ENCODE results near the gene MYL2. TPM values are rescaled to one million over a fixed set of nuclear protein-coding genes. Genes with fewer than 3 reads are reported as not detected.

Gene MYL2
- total and polyA plus RNA-seq, 2 experiments from 2014 or later: not detected

DNA sequence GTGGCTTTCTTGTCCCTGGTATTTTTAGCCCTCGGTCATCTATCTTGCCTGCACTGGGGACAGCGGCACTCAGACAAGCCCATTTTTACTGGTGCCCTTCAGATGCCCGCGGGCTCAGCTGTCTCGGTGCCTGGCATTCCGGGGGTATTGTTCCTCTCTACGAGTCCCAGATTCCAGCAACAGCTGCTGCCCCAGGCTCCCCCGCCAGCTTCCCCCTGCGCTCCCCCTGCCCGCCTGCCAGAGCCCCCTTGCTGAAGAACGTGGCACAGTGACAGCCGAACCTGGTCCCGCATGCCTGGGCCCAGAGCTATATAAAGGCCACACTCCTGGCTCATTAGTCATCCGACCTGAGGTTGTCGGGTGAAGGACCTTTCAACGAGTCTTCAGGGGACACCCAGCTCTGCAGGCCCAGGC is 10.9 kb upstream of the MYL2 start (continued):
- TF ChIP-seq STAT1 (IDR thresholded peaks at IDR 0.05; ENCODE audit: unreplicated experiment): no peak
- TF ChIP-seq EZH2 (IDR thresholded peaks at IDR 0.05; ENCODE audit: low read depth, unreplicated experiment): no peak
- no peak for TF ChIP-seq REST (IDR thresholded peaks at IDR 0.05; ENCODE audit: unreplicated experiment)

- no peak overlapping the region for H3K4me2 ChIP-seq
- no peaks in the 10 kb centered on the region for H3K27me3 ChIP-seq (ENCODE audit: insufficient read depth)
- H3F3A ChIP-seq (replicated peaks; ENCODE audit: low read depth): no peaks in the 10 kb centered on the region
- no peaks in the 10 kb centered on the region for H4K20me1 ChIP-seq (replicated peaks; ENCODE audit: insufficient read depth)
- Mint-ChIP-seq H3K36me3 (ENCODE audit: low read depth) (peaks cover 6% of the 10 kb centered on the region; the same call in 1 of the 3 replicates), H3K4me3 (no peak overlapping the region), H3K4me1 (peaks cover 23% of the 10 kb centered on the region), H3K27me3 (ENCODE audit: insufficient read depth, low read depth, poor library complexity) (peaks cover 11% of the 10 kb centered on the region), H3K27ac (no peak overlapping the region), H3K9me3 (peaks cover 5% of the 10 kb centered on the region; the same call in 2 of the 3 replicates)
- DNase-seq (ENCODE audit: low spot score): no peak
- 0 out of 2 replicates have a peak, but pooled peaks cover 5% of the 10 kb centered on the region for H3K9me2 ChIP-seq (ENCODE audit: insufficient read depth)
- no peaks in the 10 kb centered on the region for H3K79me2 ChIP-seq (replicated peaks; ENCODE audit: insufficient read depth)
- ATAC-seq: no peak
- H3K36me3 ChIP-seq (ENCODE audit: insufficient read depth): no peaks in the 10 kb centered on the region
- no peak overlapping the region for H3K4me3 ChIP-seq
- peaks cover 1% of the 10 kb centered on the region for H3K4me1 ChIP-seq (ENCODE audit: insufficient read depth)
- H3K27ac ChIP-seq (ENCODE audit: low read depth): no peak overlapping the region
- H2AFZ ChIP-seq: no peak overlapping the region
- no peak for TF ChIP-seq JUNB (IDR thresholded peaks at IDR 0.05; ENCODE audit: unreplicated experiment)
- TF ChIP-seq REST (IDR thresholded peaks at IDR 0.05; ENCODE audit: unreplicated experiment): no peak
- TF ChIP-seq, protein P1, sequence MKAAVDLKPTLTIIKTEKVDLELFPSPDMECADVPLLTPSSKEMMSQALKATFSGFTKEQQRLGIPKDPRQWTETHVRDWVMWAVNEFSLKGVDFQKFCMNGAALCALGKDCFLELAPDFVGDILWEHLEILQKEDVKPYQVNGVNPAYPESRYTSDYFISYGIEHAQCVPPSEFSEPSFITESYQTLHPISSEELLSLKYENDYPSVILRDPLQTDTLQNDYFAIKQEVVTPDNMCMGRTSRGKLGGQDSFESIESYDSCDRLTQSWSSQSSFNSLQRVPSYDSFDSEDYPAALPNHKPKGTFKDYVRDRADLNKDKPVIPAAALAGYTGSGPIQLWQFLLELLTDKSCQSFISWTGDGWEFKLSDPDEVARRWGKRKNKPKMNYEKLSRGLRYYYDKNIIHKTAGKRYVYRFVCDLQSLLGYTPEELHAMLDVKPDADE (IDR thresholded peaks at IDR 0.05): no peak
- TF ChIP-seq, protein P2, sequence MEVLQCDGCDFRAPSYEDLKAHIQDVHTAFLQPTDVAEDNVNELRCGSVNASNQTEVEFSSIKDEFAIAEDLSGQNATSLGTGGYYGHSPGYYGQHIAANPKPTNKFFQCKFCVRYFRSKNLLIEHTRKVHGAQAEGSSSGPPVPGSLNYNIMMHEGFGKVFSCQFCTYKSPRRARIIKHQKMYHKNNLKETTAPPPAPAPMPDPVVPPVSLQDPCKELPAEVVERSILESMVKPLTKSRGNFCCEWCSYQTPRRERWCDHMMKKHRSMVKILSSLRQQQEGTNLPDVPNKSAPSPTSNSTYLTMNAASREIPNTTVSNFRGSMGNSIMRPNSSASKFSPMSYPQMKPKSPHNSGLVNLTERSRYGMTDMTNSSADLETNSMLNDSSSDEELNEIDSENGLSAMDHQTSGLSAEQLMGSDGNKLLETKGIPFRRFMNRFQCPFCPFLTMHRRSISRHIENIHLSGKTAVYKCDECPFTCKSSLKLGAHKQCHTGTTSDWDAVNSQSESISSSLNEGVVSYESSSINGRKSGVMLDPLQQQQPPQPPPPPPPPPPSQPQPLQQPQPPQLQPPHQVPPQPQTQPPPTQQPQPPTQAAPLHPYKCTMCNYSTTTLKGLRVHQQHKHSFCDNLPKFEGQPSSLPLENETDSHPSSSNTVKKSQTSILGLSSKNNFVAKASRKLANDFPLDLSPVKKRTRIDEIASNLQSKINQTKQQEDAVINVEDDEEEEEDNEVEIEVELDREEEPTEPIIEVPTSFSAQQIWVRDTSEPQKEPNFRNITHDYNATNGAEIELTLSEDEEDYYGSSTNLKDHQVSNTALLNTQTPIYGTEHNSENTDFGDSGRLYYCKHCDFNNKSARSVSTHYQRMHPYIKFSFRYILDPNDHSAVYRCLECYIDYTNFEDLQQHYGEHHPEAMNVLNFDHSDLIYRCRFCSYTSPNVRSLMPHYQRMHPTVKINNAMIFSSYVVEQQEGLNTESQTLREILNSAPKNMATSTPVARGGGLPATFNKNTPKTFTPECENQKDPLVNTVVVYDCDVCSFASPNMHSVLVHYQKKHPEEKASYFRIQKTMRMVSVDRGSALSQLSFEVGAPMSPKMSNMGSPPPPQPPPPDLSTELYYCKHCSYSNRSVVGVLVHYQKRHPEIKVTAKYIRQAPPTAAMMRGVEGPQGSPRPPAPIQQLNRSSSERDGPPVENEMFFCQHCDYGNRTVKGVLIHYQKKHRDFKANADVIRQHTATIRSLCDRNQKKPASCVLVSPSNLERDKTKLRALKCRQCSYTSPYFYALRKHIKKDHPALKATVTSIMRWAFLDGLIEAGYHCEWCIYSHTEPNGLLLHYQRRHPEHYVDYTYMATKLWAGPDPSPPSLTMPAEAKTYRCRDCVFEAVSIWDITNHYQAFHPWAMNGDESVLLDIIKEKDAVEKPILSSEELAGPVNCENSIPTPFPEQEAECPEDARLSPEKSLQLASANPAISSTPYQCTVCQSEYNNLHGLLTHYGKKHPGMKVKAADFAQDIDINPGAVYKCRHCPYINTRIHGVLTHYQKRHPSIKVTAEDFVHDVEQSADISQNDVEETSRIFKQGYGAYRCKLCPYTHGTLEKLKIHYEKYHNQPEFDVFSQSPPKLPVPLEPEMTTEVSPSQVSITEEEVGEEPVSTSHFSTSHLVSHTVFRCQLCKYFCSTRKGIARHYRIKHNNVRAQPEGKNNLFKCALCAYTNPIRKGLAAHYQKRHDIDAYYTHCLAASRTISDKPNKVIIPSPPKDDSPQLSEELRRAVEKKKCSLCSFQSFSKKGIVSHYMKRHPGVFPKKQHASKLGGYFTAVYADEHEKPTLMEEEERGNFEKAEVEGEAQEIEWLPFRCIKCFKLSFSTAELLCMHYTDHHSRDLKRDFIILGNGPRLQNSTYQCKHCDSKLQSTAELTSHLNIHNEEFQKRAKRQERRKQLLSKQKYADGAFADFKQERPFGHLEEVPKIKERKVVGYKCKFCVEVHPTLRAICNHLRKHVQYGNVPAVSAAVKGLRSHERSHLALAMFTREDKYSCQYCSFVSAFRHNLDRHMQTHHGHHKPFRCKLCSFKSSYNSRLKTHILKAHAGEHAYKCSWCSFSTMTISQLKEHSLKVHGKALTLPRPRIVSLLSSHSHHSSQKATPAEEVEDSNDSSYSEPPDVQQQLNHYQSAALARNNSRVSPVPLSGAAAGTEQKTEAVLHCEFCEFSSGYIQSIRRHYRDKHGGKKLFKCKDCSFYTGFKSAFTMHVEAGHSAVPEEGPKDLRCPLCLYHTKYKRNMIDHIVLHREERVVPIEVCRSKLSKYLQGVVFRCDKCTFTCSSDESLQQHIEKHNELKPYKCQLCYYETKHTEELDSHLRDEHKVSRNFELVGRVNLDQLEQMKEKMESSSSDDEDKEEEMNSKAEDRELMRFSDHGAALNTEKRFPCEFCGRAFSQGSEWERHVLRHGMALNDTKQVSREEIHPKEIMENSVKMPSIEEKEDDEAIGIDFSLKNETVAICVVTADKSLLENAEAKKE (CRISPR knock-in tag; IDR thresholded peaks at IDR 0.05): no peak
- TF ChIP-seq ZNF331 (CRISPR knock-in tag; IDR thresholded peaks at IDR 0.05; ENCODE audit: low read depth): no peak
- TF ChIP-seq POLR2AphosphoS5 (IDR thresholded peaks at IDR 0.05; ENCODE audit: low read depth): no peak
Measured at GRCh38 chr12:110930348-110931314, 10.3 kb upstream of the MYL2 start.
